Muscle of leg (tissue), 11 donors: ENCODE results near the gene SLC30A1. TPM values are rescaled to one million over a fixed set of nuclear protein-coding genes. Genes with fewer than 3 reads are reported as not detected.

Source experiments
- DNase-seq: peaks from one replicate; pipeline ENCODE4 v3.0.0; 2013
- H3K27ac ChIP-seq: one replicate; pipeline ENCODE4 v1.5.1; 2013; ENCODE audit warnings: mild to moderate bottlenecking, low read length, control low read depth
- H3K27me3 ChIP-seq: one replicate; pipeline ENCODE4 v1.6.1; 2013; ENCODE audit warnings: low read length; ENCODE audit not compliant: control insufficient read depth, insufficient read depth
- H3K36me3 ChIP-seq: one replicate; pipeline ENCODE4 v1.6.1; 2013; ENCODE audit warnings: low read length; ENCODE audit not compliant: control insufficient read depth, insufficient read depth
- H3K4me1 ChIP-seq: one replicate; pipeline ENCODE4 v1.6.1; 2013; ENCODE audit warnings: low read length; ENCODE audit not compliant: control insufficient read depth, insufficient read depth
- H3K4me3 ChIP-seq: one replicate; pipeline ENCODE4 v1.5.1; 2013; ENCODE audit warnings: low read length, control low read depth
- H3K9me3 ChIP-seq: replicated peaks from 2 replicates; pipeline ENCODE4 v1.6.1; 2013; ENCODE audit warnings: low read depth, low read length; ENCODE audit not compliant: control insufficient read depth
- WGBS: methylation state at CpG from one replicate; pipeline ENCODE4 v1.1.5; 2013; ENCODE audit warnings: missing lambda C conversion rate; ENCODE audit not compliant: insufficient coverage; 5-methylcytosine and 5-hydroxymethylcytosine counted together
- polyA plus RNA-seq, 8 donors: library from polyadenylated mRNA; unstranded; fragments of 120-200 nt; gene quantifications; one replicate each; pipeline versions ENCODE4 v1.2.1 to v1.2.3, GENCODE V29; 2013; ENCODE audit warnings: inconsistent platforms in 1 of 8, low replicate concordance in 1 of 8; ENCODE audit not compliant: insufficient read length in 8 of 8, insufficient read depth in 1 of 8
- total RNA-seq: library from RNA; stranded (reverse); fragments of 120-200 nt; gene quantifications from one replicate; pipeline ENCODE4 v1.2.4, GENCODE V29; 2013

Gene SLC30A1
- total and polyA plus RNA-seq, 9 donors: 9.4 to 15.3 (median 12.4) TPM

GRCh38 chr1:211609120-211610024 lies 30.4 kb upstream of the SLC30A1 start:
- no peaks in the 10 kb centered on the region for H3K9me3 ChIP-seq
- H3K27ac ChIP-seq: no peak overlapping the region
- no peaks in the 10 kb centered on the region for H3K36me3 ChIP-seq
- H3K4me3 ChIP-seq: no peak overlapping the region
- WGBS: 86% methylated on average over 8 of the region's 10 CpGs
- peaks cover 18% of the 10 kb centered on the region for H3K4me1 ChIP-seq
- no peak for DNase-seq
- no peaks in the 10 kb centered on the region for H3K27me3 ChIP-seq

GRCh38 chr1:211607754-211608473 lies 29.0 kb upstream of the SLC30A1 start:
- H3K27ac ChIP-seq: no peak overlapping the region
- no peaks in the 10 kb centered on the region for H3K27me3 ChIP-seq
- H3K9me3 ChIP-seq: no peaks in the 10 kb centered on the region
- H3K4me1 ChIP-seq: peaks cover 12% of the 10 kb centered on the region
- 83% methylated on average over 2 of the region's 6 CpGs for WGBS
- no peak for DNase-seq
- no peaks in the 10 kb centered on the region for H3K36me3 ChIP-seq
- no peak overlapping the region for H3K4me3 ChIP-seq

- H3K36me3 ChIP-seq: no peaks in the 10 kb centered on the region
- peak overlapping the region; percentile 44 for H3K27ac ChIP-seq
- H3K4me3 ChIP-seq: peak overlapping the region; percentile 1
- H3K9me3 ChIP-seq: no peaks in the 10 kb centered on the region
- H3K4me1 ChIP-seq: peaks cover 10% of the 10 kb centered on the region
- no peaks in the 10 kb centered on the region for H3K27me3 ChIP-seq
- WGBS: 60% methylated on average over 8 of the region's 12 CpGs
- peak; percentile 62 for DNase-seq
Measured at GRCh38 chr1:211606914-211607753, 28.2 kb upstream of the SLC30A1 start.

GRCh38 chr1:211606332-211606913 lies 27.5 kb upstream of the SLC30A1 start:
- Histone ChIP-seq H3K4me3 (peak overlapping the region; percentile 15), H3K27me3 (no peaks in the 10 kb centered on the region), H3K9me3 (no peaks in the 10 kb centered on the region), H3K4me1 (peaks cover 7% of the 10 kb centered on the region), H3K36me3 (no peaks in the 10 kb centered on the region), H3K27ac (peak overlapping the region; percentile 44)
- DNase-seq: no peak
- 85% methylated on average over 4 of the region's 8 CpGs for WGBS

GRCh38 chr1:211605603-211606331 lies 26.8 kb upstream of the SLC30A1 start:
- WGBS: 64% methylated on average over 6 of the region's 11 CpGs
- peak overlapping the region; percentile 10 for H3K4me3 ChIP-seq
- no peaks in the 10 kb centered on the region for H3K36me3 ChIP-seq
- DNase-seq: no peak
- peak overlapping the region; percentile 44 for H3K27ac ChIP-seq
- peaks cover under 1% of the 10 kb centered on the region for H3K4me1 ChIP-seq
- H3K9me3 ChIP-seq: no peaks in the 10 kb centered on the region
- H3K27me3 ChIP-seq: no peaks in the 10 kb centered on the region

- H3K27me3 ChIP-seq: no peaks in the 10 kb centered on the region
- H3K36me3 ChIP-seq: no peaks in the 10 kb centered on the region
- WGBS: 50% methylated on average over 1 of the region's 2 CpGs
- H3K4me1 ChIP-seq: no peaks in the 10 kb centered on the region
- H3K27ac ChIP-seq: no peak overlapping the region
- DNase-seq: no peak
- H3K9me3 ChIP-seq: no peaks in the 10 kb centered on the region
- no peak overlapping the region for H3K4me3 ChIP-seq
Measured at GRCh38 chr1:211605034-211605433, 26.1 kb upstream of the SLC30A1 start.

- no CpG with 5 or more reads among the region's 2 CpGs for WGBS
- H3K9me3 ChIP-seq: no peaks in the 10 kb centered on the region
- H3K27ac ChIP-seq: no peak overlapping the region
- H3K36me3 ChIP-seq: no peaks in the 10 kb centered on the region
- H3K4me1 ChIP-seq: no peaks in the 10 kb centered on the region
- DNase-seq: no peak
- H3K27me3 ChIP-seq: no peaks in the 10 kb centered on the region
- H3K4me3 ChIP-seq: no peak overlapping the region
Measured at GRCh38 chr1:211604548-211604947, 25.6 kb upstream of the SLC30A1 start.

- no peaks in the 10 kb centered on the region for H3K4me1 ChIP-seq
- H3K27ac ChIP-seq: no peak overlapping the region
- no peaks in the 10 kb centered on the region for H3K27me3 ChIP-seq
- WGBS: no CpG with 5 or more reads among the region's 1 CpG
- H3K9me3 ChIP-seq: no peaks in the 10 kb centered on the region
- H3K4me3 ChIP-seq: no peak overlapping the region
- H3K36me3 ChIP-seq: no peaks in the 10 kb centered on the region
- DNase-seq: no peak
Measured at GRCh38 chr1:211603713-211604112, 24.8 kb upstream of the SLC30A1 start.

- no peak overlapping the region for H3K27ac ChIP-seq
- no CpG with 5 or more reads among the region's 3 CpGs for WGBS
Measured at GRCh38 chr1:211603191-211603701, 24.3 kb upstream of the SLC30A1 start.

More at GRCh38 chr1:211603191-211603701, 24.3 kb upstream of the SLC30A1 start:
- no peaks in the 10 kb centered on the region for H3K27me3 ChIP-seq
- H3K36me3 ChIP-seq: no peaks in the 10 kb centered on the region
- H3K9me3 ChIP-seq: no peaks in the 10 kb centered on the region
- H3K4me3 ChIP-seq: no peak overlapping the region
- H3K4me1 ChIP-seq: no peaks in the 10 kb centered on the region
- DNase-seq: no peak
